SK-N-SH treated with all-trans-retinoic acid at 6 μM for 48 hours (cell line): ENCODE measurements around the gene IQCH.

Experiments
- ATAC-seq: fragments of 200-7000 bp; cut with Tn5 transposase; 3 replicates; pipeline ENCODE4 v1.9.1; 2020; ENCODE audit warnings: mild to moderate bottlenecking, moderate library complexity
- ARNTL ChIP-seq: fragments of 450-650 bp; formaldehyde crosslinking; IDR thresholded peaks from 2 replicates; pipeline ENCODE4 v1.5.0; 2020; ENCODE audit warnings: low read depth, mild to moderate bottlenecking, moderate library complexity, borderline replicate concordance
- CSDC2 ChIP-seq: fragments of 250-450 bp; sonication (Bioruptor Pico); IDR thresholded peaks from 2 replicates; pipeline ENCODE4 v1.5.0; 2020; ENCODE audit warnings: mild to moderate bottlenecking, moderate library complexity
- CSRNP3 ChIP-seq: fragments of 250-450 bp; sonication (Bioruptor Pico); IDR thresholded peaks from 2 replicates; pipeline ENCODE4 v1.5.1; 2021; ENCODE audit warnings: mild to moderate bottlenecking, moderate library complexity
- ESRRG ChIP-seq: fragments of 250-450 bp; sonication (Bioruptor Pico); IDR thresholded peaks from 2 replicates; pipeline ENCODE4 v1.6.1; 2021; ENCODE audit warnings: mild to moderate bottlenecking
- ISL1 ChIP-seq: fragments of 250-450 bp; sonication (Bioruptor Pico); IDR thresholded peaks from 2 replicates; pipeline ENCODE4 v2.1.2; 2022; ENCODE audit warnings: mild to moderate bottlenecking, moderate library complexity
- OSR1 ChIP-seq: fragments of 250-450 bp; sonication (Bioruptor Pico); IDR thresholded peaks from 2 replicates; pipeline ENCODE4 v1.8.0; 2022; ENCODE audit warnings: moderate library complexity, mild to moderate bottlenecking, inconsistent platforms
- POU6F1 ChIP-seq: fragments of 250-450 bp; sonication (Bioruptor Pico); IDR thresholded peaks from 2 replicates; pipeline ENCODE4 v1.8.0; 2021; ENCODE audit warnings: low read depth, mild to moderate bottlenecking, moderate library complexity, borderline replicate concordance
- PPARA ChIP-seq: fragments of 250-450 bp; sonication (Bioruptor Pico); IDR thresholded peaks from 2 replicates; pipeline ENCODE4 v1.5.0; 2020; ENCODE audit warnings: mild to moderate bottlenecking, borderline replicate concordance
- SNAI2 ChIP-seq: fragments of 250-450 bp; sonication (Bioruptor Pico); IDR thresholded peaks from 2 replicates; pipeline ENCODE4 v1.5.0; 2020; ENCODE audit warnings: mild to moderate bottlenecking, moderate library complexity
- TCF4 ChIP-seq: fragments of 250-450 bp; sonication (Bioruptor Pico); IDR thresholded peaks from 2 replicates; pipeline ENCODE4 v1.8.0; 2021; ENCODE audit warnings: mild to moderate bottlenecking, moderate library complexity, borderline replicate concordance
- TOX ChIP-seq: fragments of 250-450 bp; sonication (Bioruptor Pico); IDR thresholded peaks from 2 replicates; pipeline ENCODE4 v1.8.0; 2021; ENCODE audit warnings: mild to moderate bottlenecking, moderate library complexity, borderline replicate concordance
- ZC3H10 ChIP-seq: fragments of 250-450 bp; sonication (Bioruptor Pico); IDR thresholded peaks from 2 replicates; pipeline ENCODE4 v1.5.1; 2021; ENCODE audit warnings: mild to moderate bottlenecking, moderate library complexity
- ZFP30 ChIP-seq: fragments of 450-650 bp; formaldehyde crosslinking; IDR thresholded peaks from 2 replicates; pipeline ENCODE4 v1.5.0; 2022; ENCODE audit warnings: mild to moderate bottlenecking, moderate library complexity
- ZNF565 ChIP-seq: fragments of 450-650 bp; formaldehyde crosslinking; conservative IDR thresholded peaks from 2 replicates; pipeline ENCODE4 v1.5.0; 2020; ENCODE audit warnings: low read depth, mild to moderate bottlenecking, moderate library complexity
- ZNF70 ChIP-seq: fragments of 450-650 bp; formaldehyde crosslinking; IDR thresholded peaks from 2 replicates; pipeline ENCODE4 v1.5.0; 2020; ENCODE audit warnings: mild to moderate bottlenecking, moderate library complexity
- ZNF8 ChIP-seq: fragments of 450-650 bp; formaldehyde crosslinking; IDR thresholded peaks from 2 replicates; pipeline ENCODE4 v1.5.0; 2020; ENCODE audit warnings: mild to moderate bottlenecking, moderate library complexity
- TF ChIP-seq, protein P1 (sequence below): fragments of 250-450 bp; sonication (Bioruptor Pico); IDR thresholded peaks from 2 replicates; pipeline ENCODE4 v1.5.1; 2020; ENCODE audit warnings: low read depth, mild to moderate bottlenecking, moderate library complexity
- TF ChIP-seq, protein P2 (sequence below): fragments of 250-450 bp; sonication (Bioruptor Pico); IDR thresholded peaks from 2 replicates; pipeline ENCODE4 v1.8.0; 2020; ENCODE audit warnings: mild to moderate bottlenecking, moderate library complexity, borderline replicate concordance
- TF ChIP-seq, protein P3 (sequence below): fragments of 250-450 bp; sonication (Bioruptor Pico); IDR thresholded peaks from 2 replicates; pipeline ENCODE4 v1.5.0; 2020; ENCODE audit warnings: mild to moderate bottlenecking, moderate library complexity

IQCH gene

DNA sequence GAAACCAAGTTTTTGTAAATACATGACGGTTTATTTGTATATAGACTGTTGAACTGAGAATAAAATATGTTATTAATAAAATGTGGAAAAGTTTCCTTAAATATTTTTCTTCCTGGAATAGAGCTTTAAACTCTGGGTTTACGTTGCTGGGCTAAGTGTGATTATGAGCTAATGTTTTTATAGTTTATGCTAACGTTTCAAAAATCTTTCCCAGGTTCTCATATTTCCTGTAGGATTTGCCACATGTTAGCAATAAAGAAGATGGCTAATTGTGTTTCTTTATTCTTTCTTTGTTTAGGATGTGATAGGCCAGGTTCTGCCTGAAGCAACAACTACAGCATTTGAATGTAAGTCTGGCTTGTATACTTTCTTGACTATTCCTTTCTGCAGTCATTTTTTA is 295.1 kb downstream of the IQCH start:
- TF ChIP-seq TOX (CRISPR knock-in tag) (no peak), SNAI2 (CRISPR knock-in tag) (no peak), ZC3H10 (CRISPR knock-in tag) (no peak), POU6F1 (CRISPR knock-in tag) (no peak), ARNTL (no peak), PPARA (CRISPR knock-in tag) (no peak), ESRRG (no peak), ZFP30 (CRISPR knock-in tag) (no peak), ISL1 (no peak), TCF4 (CRISPR knock-in tag) (no peak), ZNF8 (CRISPR knock-in tag) (no peak), ZNF70 (no peak), CSDC2 (CRISPR knock-in tag) (no peak), ZNF565 (no peak)
- ATAC-seq = no peak

GRCh38 chr15:67550522-67550921 is 295.9 kb downstream of the IQCH start:
- TF ChIP-seq ESRRG (no peak), CSRNP3 (CRISPR knock-in tag) (no peak), OSR1 (CRISPR knock-in tag) (no peak), TCF4 (CRISPR knock-in tag) (no peak), ZFP30 (CRISPR knock-in tag) (no peak), ISL1 (no peak), PPARA (CRISPR knock-in tag) (no peak)
- TF ChIP-seq, protein P1, sequence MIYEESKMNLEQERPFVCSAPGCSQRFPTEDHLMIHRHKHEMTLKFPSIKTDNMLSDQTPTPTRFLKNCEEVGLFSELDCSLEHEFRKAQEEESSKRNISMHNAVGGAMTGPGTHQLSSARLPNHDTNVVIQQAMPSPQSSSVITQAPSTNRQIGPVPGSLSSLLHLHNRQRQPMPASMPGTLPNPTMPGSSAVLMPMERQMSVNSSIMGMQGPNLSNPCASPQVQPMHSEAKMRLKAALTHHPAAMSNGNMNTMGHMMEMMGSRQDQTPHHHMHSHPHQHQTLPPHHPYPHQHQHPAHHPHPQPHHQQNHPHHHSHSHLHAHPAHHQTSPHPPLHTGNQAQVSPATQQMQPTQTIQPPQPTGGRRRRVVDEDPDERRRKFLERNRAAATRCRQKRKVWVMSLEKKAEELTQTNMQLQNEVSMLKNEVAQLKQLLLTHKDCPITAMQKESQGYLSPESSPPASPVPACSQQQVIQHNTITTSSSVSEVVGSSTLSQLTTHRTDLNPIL (CRISPR knock-in tag) = no peak
- TF ChIP-seq, protein P2, sequence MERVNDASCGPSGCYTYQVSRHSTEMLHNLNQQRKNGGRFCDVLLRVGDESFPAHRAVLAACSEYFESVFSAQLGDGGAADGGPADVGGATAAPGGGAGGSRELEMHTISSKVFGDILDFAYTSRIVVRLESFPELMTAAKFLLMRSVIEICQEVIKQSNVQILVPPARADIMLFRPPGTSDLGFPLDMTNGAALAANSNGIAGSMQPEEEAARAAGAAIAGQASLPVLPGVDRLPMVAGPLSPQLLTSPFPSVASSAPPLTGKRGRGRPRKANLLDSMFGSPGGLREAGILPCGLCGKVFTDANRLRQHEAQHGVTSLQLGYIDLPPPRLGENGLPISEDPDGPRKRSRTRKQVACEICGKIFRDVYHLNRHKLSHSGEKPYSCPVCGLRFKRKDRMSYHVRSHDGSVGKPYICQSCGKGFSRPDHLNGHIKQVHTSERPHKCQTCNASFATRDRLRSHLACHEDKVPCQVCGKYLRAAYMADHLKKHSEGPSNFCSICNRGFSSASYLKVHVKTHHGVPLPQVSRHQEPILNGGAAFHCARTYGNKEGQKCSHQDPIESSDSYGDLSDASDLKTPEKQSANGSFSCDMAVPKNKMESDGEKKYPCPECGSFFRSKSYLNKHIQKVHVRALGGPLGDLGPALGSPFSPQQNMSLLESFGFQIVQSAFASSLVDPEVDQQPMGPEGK (CRISPR knock-in tag) = no peak
- TF ChIP-seq, protein P3, sequence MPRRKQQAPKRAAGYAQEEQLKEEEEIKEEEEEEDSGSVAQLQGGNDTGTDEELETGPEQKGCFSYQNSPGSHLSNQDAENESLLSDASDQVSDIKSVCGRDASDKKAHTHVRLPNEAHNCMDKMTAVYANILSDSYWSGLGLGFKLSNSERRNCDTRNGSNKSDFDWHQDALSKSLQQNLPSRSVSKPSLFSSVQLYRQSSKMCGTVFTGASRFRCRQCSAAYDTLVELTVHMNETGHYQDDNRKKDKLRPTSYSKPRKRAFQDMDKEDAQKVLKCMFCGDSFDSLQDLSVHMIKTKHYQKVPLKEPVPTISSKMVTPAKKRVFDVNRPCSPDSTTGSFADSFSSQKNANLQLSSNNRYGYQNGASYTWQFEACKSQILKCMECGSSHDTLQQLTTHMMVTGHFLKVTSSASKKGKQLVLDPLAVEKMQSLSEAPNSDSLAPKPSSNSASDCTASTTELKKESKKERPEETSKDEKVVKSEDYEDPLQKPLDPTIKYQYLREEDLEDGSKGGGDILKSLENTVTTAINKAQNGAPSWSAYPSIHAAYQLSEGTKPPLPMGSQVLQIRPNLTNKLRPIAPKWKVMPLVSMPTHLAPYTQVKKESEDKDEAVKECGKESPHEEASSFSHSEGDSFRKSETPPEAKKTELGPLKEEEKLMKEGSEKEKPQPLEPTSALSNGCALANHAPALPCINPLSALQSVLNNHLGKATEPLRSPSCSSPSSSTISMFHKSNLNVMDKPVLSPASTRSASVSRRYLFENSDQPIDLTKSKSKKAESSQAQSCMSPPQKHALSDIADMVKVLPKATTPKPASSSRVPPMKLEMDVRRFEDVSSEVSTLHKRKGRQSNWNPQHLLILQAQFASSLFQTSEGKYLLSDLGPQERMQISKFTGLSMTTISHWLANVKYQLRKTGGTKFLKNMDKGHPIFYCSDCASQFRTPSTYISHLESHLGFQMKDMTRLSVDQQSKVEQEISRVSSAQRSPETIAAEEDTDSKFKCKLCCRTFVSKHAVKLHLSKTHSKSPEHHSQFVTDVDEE = no peak
- no peak for ATAC-seq

- TF ChIP-seq PPARA (CRISPR knock-in tag) (no peak), ARNTL (no peak)
- ATAC-seq = no peak
Measured at GRCh38 chr15:67551207-67551743, 296.7 kb downstream of the IQCH start.
